GM19395 (cell line): ENCODE measurements around the gene ELMO1.

Experiments
- ATAC-seq: cut with Tn5 transposase; IDR thresholded peaks from one replicate; pipeline ENCODE4 v1.9.1; 2021; ENCODE audit warnings: mild to moderate bottlenecking, moderate library complexity; ENCODE audit not compliant: unreplicated experiment

ELMO1 gene, protein sequence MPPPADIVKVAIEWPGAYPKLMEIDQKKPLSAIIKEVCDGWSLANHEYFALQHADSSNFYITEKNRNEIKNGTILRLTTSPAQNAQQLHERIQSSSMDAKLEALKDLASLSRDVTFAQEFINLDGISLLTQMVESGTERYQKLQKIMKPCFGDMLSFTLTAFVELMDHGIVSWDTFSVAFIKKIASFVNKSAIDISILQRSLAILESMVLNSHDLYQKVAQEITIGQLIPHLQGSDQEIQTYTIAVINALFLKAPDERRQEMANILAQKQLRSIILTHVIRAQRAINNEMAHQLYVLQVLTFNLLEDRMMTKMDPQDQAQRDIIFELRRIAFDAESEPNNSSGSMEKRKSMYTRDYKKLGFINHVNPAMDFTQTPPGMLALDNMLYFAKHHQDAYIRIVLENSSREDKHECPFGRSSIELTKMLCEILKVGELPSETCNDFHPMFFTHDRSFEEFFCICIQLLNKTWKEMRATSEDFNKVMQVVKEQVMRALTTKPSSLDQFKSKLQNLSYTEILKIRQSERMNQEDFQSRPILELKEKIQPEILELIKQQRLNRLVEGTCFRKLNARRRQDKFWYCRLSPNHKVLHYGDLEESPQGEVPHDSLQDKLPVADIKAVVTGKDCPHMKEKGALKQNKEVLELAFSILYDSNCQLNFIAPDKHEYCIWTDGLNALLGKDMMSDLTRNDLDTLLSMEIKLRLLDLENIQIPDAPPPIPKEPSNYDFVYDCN

DNA sequence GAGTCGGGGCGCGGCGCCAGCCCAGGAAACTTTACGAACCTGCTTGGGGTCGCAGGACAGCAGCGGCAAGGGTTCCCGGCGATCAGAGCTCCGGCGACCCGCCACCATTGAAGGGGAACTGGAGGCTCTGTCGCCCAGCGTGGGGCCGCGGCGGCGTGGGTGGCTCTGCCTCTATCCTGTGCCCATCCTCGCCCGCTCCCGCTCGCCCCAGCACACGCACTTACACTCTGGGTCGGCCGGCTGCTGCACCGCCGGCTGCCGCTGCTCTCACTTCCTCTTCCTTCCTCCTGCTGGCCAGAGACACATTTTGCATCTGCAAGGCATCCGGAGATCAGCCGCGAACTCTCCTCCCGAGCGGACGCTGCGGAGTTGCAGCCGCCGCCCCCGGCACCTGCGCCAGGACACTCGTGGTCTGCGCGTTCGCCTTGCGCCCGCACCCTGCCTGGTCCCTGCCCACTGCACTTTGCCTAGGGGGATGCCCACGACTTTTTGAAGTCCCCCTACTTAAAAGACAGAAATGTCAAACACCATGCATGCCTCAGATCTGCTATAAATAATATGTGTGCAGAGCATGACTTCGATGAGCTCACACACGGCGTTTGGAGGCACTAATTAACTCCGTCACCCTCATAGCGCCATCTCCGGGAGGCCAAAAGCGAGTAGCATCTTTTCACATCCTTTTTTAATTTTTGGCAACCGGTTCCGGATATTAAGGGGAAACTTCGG lies at the start of gene ELMO1:
TSS of gene ELMO1 (minus strand) at position 229 of the 726 bp plus-strand sequence. CDS start 106,174 bp downstream, outside the sequence.
- peak; percentile 97 for ATAC-seq

DNA sequence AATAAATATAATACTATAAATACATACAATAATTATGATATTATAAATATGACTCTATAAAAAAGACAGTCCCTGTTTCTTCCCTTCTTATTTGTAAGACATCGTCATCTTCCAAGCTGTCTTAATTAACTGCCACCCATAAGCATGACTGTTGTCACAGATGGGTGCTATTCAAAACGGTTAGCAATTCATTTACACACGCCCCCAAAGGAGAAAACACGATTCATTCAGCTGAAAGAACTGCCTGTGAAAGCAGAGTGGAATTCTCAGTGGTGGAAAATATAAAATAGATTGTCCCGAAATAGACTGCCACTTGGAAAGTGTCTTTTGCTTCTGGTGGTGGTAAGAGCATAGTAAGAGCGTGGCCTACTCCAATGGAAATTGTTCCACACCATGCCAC lies 48.9 kb upstream of the ELMO1 start:
- no peak for ATAC-seq

DNA sequence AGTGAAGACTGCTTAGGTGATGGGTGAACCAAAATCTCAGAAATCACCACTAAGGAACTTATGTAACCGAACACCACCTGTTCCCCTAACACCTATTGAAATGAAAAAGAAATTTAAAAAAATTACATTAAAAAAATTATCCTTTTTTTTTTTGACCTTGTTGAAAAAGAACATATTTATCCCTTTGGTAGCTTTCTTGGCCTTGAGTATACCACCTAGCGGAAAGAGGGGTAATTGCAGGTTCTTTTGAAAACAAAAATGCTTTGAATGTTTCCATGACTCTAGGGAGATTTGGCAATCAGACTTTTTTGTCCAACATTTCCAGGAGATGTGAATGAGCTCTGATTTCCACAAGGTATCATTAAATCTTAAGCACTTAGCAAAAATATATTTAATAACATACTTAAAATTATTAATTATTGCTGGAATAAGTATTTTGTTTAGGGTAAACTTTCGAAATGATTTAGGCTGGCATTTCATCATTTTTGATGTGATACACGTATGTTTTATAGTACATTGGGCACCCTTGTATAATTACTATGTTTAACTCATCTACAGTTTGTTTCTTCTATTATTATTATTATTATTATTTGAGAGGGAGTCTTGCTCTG lies 47.0 kb upstream of the ELMO1 start:
- ATAC-seq, result no peak

DNA sequence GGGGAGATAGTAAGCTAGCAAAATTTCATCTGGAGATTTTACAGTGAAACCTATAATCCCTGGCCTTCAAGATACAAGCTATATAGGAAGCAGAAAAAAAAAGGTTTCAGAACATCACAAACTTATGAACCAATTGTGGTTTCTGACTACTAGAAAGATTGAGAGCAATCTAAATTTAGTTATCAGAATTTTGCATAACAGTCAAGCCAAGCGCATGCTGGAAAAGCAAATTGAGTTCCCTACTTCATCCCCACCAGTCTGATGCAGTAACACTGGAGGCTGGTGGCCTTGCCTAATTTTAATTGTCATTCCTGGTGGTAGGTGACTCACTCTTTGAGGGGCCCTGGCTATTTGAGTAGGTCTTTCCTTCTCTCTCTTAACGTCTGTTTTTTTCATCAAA lies 46.3 kb upstream of the ELMO1 start:
- peak; percentile 81 for ATAC-seq

DNA sequence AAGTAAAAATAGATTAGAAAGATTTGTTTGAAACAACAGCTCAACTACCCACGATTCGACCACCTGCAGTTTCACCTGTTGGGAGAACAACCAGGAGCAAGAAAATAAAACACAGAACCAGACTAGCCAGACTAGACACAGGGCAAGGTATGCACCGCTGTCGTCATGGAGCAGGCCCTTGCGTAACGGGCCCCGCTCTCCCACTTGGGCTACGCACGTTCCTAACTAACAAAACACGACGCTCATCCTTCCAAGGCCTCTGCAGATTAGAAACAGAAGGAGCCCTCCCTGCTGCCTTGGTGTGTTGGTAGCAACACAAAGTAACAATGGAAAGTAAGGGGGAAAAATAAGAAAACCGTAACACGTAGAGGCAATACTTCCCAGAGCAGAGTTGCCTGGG lies 45.1 kb upstream of the ELMO1 start:
- no peak for ATAC-seq

DNA sequence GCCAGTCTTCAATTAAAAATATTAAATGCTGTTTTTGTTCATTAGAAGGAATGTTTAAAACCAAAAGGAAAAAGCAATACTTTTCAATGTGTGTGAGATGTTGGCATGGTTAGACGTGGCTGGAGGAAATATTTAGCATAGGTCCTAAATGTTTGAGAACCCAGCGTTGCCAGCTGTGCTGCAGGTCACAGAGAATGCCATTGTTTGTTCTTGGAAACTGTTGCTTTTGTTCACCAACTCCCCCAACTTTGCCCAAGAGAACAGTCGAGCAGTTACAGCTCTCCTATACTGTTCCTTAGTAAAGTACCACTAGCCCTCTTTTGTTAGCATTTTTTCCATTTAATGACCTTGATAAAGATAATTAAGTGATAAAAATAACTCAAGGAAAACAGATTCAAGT lies 44.5 kb upstream of the ELMO1 start:
- no peak for ATAC-seq

DNA sequence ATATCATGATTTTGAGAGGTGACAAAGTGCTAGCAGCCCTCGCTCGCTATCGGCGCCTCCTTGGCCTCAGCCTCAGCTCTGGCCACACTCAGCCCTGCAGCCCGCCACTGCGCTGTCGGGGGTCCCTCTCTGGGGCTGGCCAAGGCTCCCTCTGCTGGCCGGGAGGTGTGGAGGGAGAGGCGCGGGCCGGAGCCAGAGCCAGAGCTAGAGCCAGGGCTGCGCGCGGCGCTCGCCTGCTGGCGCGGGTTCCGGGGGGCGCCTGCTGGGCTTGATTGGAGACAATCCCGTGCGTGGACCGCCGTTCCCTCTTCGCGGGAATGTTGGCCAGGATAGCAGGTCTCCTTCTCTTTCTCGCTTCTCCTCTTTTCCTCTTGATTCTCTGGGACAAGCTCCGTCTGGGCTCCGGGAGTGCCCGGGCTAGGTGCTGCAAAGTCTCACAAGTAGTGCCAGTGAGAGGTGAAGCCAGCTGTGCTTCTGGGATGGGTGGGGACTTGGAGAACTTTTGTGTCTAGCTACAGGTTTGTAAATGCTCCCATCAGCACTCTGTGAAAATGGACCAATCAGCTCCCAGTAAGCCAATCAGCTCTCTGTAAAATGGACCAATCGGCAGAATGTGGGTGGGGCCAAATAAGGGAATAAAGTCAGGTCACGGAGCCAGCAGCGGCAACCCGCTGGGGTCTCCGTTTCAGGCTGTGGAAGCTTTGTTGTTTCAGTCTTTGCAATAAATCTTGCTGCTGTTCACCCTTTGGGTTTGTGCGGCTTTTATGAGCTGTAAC lies 43.4 kb upstream of the ELMO1 start:
- ATAC-seq, result no peak

DNA sequence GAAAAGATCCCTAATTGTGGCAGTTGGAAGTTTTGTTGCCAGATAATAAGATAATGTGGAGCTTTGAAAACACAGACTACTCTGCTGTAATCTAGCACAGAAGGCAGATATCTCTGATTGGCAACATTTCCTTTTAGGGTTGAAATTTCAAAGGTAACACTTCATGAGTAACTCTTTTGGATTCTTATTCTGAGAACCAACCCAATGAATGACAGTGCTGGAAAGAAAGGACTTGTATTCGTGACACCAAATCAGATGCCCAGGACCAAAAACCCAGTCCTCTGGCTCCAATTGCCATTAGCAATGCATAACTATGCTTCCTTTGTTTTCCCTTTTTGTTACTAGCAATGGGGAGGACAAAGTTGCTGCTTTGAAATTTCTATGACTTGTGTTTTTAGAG lies 41.0 kb upstream of the ELMO1 start:
- ATAC-seq, result no peak

DNA sequence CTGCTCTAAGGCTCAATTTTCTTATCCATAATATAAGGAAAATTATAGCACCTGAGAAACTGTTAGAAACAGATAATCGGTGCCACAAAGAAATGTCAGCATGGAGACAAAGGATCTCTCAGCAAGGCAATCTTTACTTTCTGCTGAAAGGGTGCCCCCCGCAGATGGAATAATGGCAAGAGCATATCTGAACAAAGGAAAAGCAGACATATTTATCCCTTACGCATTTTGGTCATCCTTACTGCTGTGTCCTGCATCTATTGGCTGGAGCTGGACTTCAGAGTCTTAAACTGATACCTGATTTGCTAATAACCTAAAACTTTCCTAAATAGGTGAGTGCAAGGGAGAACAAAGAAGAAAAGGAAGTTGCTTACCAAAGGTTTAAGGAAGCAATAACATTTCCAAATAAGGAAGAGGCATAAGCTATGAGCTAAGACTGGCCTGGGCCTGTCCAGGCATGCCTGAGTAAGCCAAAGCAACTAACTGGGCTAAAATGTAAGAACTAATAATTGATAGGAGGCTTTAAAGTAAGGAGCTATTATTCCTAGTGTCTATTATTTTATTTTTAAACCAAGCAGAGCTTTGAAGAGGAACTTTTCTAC lies 39.6 kb upstream of the ELMO1 start:
- no peak for ATAC-seq

DNA sequence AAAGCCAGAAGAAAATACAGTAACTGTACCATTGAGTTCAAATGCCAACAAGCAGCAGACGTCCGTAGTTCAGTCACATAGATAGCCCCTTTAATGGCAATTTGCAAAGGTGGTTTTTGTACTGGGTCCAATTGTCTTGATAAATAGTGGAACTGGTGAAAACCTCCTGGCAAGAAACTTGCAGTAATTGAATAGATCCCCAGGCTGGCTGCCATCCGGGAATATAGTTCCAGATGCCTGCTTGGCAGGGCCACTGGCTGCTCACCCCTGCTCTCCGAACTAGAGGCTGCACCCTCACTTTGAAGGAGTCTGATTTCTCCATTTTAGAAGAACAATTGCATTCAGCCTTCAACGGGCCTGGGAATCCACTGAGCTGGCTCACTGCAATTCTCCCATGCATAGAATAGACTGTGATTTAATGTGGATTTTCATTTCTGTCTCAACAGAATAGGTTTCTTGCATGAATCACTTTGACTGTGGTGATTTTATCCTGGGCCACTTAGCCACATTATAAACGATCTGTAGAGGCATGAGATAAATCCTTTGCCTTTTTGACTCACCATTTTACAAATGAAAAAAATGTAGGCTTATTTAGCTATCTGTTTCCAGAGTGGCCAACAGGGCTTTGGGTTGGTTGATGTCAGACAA lies 35.9 kb upstream of the ELMO1 start:
- no peak for ATAC-seq

DNA sequence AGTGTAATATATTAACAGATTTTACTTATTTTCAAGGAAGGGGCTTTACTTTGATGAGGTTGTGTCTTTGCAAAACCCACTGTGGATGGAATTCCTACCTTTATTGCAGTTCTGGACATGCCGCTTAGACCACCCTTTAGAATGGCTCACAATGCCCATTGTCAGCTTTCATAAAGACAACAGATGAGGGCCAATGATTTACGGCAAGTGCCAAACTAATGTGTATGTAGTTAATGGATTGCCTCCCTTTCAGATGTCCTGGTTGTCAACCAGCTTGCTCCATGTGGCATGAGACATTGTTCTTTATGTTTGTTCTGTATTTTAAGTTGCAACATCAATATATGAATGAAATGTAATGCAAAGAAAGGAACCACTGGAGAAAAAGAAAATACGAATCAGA lies 35.0 kb upstream of the ELMO1 start:
- no peak for ATAC-seq

DNA sequence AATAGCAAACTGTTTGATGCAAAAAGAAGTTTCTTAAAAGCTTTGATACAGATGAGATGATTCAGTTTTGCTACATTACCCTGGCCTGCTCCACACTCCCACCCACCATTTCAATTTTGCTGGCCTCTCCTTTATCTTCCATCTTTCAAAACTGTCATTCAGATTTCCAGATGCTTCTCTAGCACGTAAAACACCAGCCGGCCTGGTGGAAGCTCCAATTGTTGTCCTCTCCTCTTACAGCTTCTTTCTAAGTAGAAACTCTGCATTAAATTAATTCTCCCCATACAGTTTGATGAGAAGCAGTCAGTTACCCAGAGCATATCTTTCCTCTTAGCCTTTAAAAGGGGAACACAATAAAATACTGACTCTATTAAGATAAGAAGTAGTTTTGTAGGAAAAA lies 34.3 kb upstream of the ELMO1 start:
- no peak for ATAC-seq

DNA sequence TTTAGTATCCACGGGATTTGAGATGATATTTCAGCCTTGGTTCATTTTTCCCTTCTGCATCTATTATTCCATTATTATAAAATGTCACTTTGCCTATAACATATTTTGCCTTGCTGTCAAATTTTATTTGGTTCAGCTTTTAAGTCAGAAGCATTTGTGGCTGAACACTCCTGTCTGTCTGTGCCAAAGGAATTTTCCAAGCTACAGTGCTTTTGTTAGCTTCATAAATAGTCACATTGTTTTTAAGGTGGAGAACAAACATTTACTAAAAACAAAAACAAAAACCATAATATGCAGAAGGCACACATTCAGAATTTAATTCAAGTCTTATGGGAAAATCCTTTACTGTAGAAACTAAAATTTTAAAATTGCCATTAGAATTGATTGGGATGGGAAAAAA lies 33.8 kb upstream of the ELMO1 start:
- no peak for ATAC-seq

DNA sequence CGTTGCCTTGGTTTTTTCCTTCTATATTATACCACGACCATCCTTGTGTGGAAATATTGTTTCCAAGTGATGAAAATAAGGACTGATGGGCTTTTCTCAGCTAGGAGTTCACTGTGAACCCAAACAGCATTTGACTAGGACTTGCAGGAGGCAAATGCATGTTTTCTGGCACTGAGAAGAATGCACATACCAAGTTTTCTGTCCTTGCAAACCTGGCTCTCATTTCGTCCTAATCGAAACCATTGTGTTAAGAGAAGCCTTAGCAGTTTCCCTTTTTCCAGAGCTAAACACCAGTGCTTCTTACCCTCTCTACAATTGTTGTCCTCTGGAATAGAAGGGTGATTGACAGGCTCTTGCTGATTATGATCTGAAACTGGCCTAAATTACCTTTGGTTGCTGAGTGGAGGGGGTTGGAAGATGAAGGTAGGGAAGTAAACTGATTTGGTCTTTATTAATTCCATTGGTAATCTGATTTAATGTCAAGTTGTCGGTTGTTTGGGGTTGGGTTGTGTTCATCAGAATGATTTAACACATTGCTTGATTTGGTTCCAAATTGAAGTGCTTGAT lies 33.1 kb upstream of the ELMO1 start:
- no peak for ATAC-seq

DNA sequence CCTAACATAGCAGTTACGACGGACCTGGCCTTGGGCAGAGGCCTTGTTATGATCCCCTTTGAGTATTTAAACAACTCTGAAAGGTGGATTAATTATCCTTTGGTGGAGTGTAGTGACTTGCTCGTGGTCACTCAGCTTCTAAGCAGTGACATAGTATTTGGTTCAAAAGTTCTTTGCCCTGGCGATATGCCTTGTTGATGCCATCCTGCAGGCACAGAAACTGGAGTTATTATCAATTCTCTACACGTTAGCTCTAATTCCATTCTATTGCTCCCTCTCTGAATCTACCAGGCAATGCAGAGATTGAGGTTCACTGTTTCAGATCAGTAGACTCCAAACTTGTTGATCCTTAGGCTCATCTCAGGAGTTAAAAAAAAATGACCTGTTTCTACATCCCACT lies 32.5 kb upstream of the ELMO1 start:
- ATAC-seq, result no peak

DNA sequence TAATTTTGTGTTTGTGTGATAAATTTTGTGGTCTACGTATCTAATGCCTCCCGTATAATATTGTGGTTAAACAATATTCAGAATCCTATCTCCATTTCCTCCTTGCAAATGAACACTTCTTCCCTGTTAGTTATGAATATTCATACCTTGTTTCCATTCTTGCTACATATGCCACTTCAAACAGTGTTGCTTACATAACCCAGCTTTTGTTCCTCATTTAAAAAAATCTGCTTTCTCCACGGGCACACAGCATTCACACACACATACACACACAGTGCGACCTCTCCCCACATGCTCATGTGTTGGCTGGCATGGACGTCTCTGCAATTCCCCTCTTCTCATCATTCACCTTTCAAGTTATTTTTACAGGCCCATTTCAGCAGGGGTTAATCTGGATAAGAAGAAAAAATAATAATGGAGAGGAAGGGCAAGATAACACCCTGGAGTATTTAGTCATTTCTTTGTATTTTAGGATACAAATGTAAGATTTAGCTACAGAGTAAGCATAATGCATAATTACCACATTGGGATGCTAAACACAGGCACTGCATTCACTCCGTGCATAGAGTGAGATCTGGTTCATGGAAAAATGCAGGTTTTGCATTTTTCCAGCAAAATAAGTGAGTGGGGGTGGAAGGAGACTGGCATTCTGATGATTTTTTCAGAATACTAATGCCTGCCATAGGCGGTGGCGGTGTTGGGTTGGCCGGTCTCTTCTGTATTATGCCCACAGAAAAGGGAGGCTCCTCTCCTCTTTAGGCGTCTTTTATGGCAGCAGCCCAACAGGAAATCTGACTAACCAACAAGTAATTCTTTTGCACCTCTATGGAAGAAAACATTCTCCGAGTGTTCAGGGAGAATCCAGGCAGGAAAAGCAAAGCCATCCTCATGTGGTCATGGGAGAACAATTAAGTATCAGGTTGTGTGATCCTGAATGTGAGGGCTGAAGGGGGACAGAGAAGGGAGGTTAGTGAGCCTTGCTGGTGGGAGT lies 31.7 kb upstream of the ELMO1 start:
- ATAC-seq, result no peak

DNA sequence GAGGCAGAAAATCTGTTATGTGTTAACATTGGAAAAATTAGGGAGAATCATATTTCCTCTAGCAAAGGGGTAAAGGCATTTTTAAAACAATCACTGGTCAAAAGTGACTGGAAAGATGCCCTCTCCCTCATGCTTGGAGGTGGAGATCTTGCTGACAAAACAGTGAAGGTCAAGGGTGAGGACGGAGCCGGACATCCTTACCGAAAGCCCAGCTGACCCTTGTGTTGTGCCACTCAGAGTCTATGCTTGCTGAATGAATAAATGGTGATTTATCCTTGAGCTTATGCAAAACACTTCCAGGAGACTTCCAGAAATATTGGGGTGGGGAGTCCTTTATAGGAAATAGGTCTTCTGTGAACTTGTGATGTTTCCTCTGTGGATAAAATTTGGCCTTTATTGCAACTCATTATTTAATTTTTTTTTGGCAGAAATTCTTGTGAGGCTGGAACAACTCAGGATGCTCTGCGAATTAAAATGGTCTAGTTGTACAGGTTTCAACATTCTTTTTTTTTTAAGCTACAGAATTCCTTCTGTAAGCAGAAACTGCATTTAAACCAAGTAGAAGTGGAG lies 28.3 kb upstream of the ELMO1 start:
- ATAC-seq, result no peak

DNA sequence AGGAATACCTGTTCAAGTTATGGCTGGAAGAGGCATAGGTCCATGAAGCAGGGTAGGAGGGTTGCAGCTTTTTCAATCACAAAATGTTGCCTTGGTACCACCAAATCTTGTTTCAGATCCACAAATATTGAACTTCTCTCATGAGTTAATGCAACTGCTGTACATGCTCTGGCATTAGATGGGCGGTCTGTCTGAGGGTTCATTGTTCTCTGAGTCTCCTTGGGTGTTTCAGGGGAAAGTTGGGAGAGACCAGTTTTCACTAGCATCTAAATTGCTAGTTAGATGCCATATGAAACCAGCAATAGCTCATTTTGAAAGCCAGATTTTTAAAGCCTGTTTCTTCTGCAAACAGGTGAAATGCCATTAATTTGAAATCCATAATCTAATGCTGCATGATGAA lies 27.8 kb upstream of the ELMO1 start:
- no peak for ATAC-seq
